HUES64 (cell line): ENCODE results near the gene RAB36.

ENCODE experiments used
- H3K27ac ChIP-seq: 2 replicates; pipeline ENCODE4 v1.7.0; 2013; ENCODE audit warnings: low read depth, low read length, inconsistent platforms
- H3K27me3 ChIP-seq: 2 replicates; pipeline ENCODE4 v1.6.1; 2013; ENCODE audit warnings: mild to moderate bottlenecking, low read length; ENCODE audit not compliant: insufficient read depth
- H3K36me3 ChIP-seq: 2 replicates; pipeline ENCODE4 v1.6.1; 2013; ENCODE audit warnings: mild to moderate bottlenecking, low read length; ENCODE audit not compliant: insufficient read depth
- H3K4me1 ChIP-seq: 2 replicates; pipeline ENCODE4 v1.6.1; 2013; ENCODE audit warnings: mild to moderate bottlenecking, low read length, moderate library complexity; ENCODE audit not compliant: insufficient read depth
- H3K4me3 ChIP-seq: 2 replicates; pipeline ENCODE4 v1.5.1; 2013; ENCODE audit warnings: mild to moderate bottlenecking, low read length, moderate library complexity
- H3K9ac ChIP-seq: 2 replicates; pipeline ENCODE4 v1.6.1; 2013; ENCODE audit warnings: mild to moderate bottlenecking, low read depth, low read length
- H3K9me3 ChIP-seq: 2 replicates; pipeline ENCODE4 v1.6.1; 2013; ENCODE audit warnings: low read depth, low read length; ENCODE audit not compliant: insufficient read depth
- WGBS: fragments of 150-250, 120-280 bp; methylation state at CpG from one replicate; pipeline ENCODE4 v1.1.7; 2013; ENCODE audit warnings: missing lambda C conversion rate; 5-methylcytosine and 5-hydroxymethylcytosine counted together

RAB36 gene

GRCh38 chr22:23166841-23167616, 21.8 kb downstream of the RAB36 start:
- no peak overlapping the region for H3K9ac ChIP-seq
- no peaks in the 10 kb centered on the region for H3K27me3 ChIP-seq
- WGBS, result 80% methylated on average over 10 of the region's 10 CpGs

GRCh38 chr22:23168391-23169042, 23.2 kb downstream of the RAB36 start:
- Histone ChIP-seq H3K9me3 (no peaks in the 10 kb centered on the region), H3K4me1 (peaks cover 9% of the 10 kb centered on the region; the same call in 1 of the 2 replicates), H3K27ac (no peak overlapping the region), H3K36me3 (no peaks in the 10 kb centered on the region), H3K9ac (no peak overlapping the region), H3K27me3 (no peaks in the 10 kb centered on the region), H3K4me3 (no peak overlapping the region)
- WGBS, result 91% methylated on average over 9 of the region's 9 CpGs

More at GRCh38 chr22:23166841-23167616, 21.8 kb downstream of the RAB36 start:
- Histone ChIP-seq H3K27ac (no peak overlapping the region), H3K4me1 (peaks cover 9% of the 10 kb centered on the region; the same call in 1 of the 2 replicates), H3K9me3 (no peaks in the 10 kb centered on the region), H3K36me3 (no peaks in the 10 kb centered on the region), H3K4me3 (no peak overlapping the region)

GRCh38 chr22:23169043-23169406, 23.7 kb downstream of the RAB36 start:
- no peak overlapping the region for H3K4me3 ChIP-seq
- H3K9ac ChIP-seq, result no peak overlapping the region
- 92% methylated on average over 4 of the region's 4 CpGs for WGBS

GRCh38 chr22:23175817-23176644, 30.8 kb downstream of the RAB36 start:
- Histone ChIP-seq H3K4me3 (no peak overlapping the region), H3K27ac (no peak overlapping the region), H3K27me3 (no peaks in the 10 kb centered on the region), H3K9me3 (peaks cover 17% of the 10 kb centered on the region), H3K36me3 (no peaks in the 10 kb centered on the region), H3K4me1 (peaks cover 9% of the 10 kb centered on the region), H3K9ac (no peak overlapping the region)
- WGBS, result 92% methylated on average over 10 of the region's 10 CpGs

More at GRCh38 chr22:23169043-23169406, 23.7 kb downstream of the RAB36 start:
- Histone ChIP-seq H3K4me1 (peaks cover 10% of the 10 kb centered on the region), H3K27ac (no peak overlapping the region), H3K36me3 (no peaks in the 10 kb centered on the region), H3K27me3 (no peaks in the 10 kb centered on the region), H3K9me3 (no peaks in the 10 kb centered on the region)

GRCh38 chr22:23176645-23177027, 31.4 kb downstream of the RAB36 start:
- H3K4me1 ChIP-seq, result peaks cover 9% of the 10 kb centered on the region
- peaks cover 17% of the 10 kb centered on the region for H3K9me3 ChIP-seq
- no peak overlapping the region for H3K4me3 ChIP-seq
- H3K9ac ChIP-seq, result no peak overlapping the region
- peaks cover 5% of the 10 kb centered on the region for H3K27me3 ChIP-seq
- WGBS, result 89% methylated on average over 9 of the region's 9 CpGs
- no peaks in the 10 kb centered on the region for H3K36me3 ChIP-seq
- no peak overlapping the region for H3K27ac ChIP-seq

GRCh38 chr22:23177197-23177596, 31.9 kb downstream of the RAB36 start:
- H3K27ac ChIP-seq, result no peak overlapping the region
- WGBS, result 90% methylated on average over 4 of the region's 4 CpGs
- peaks cover 9% of the 10 kb centered on the region for H3K4me1 ChIP-seq
- H3K9ac ChIP-seq, result no peak overlapping the region
- H3K36me3 ChIP-seq, result no peaks in the 10 kb centered on the region
- no peak overlapping the region for H3K4me3 ChIP-seq
- H3K27me3 ChIP-seq, result peaks cover 10% of the 10 kb centered on the region
- peaks cover 17% of the 10 kb centered on the region for H3K9me3 ChIP-seq

GRCh38 chr22:23178512-23179254, 33.4 kb downstream of the RAB36 start:
- H3K27ac ChIP-seq, result no peak overlapping the region
- peaks cover 17% of the 10 kb centered on the region for H3K9me3 ChIP-seq
- H3K9ac ChIP-seq, result no peak overlapping the region
- H3K27me3 ChIP-seq, result peaks cover 11% of the 10 kb centered on the region
- peaks cover 20% of the 10 kb centered on the region for H3K4me1 ChIP-seq
- WGBS, result 32% methylated on average over 9 of the region's 9 CpGs
- H3K36me3 ChIP-seq, result no peaks in the 10 kb centered on the region
- H3K4me3 ChIP-seq, result no peak overlapping the region

- peaks cover 17% of the 10 kb centered on the region for H3K9me3 ChIP-seq
- H3K36me3 ChIP-seq, result no peaks in the 10 kb centered on the region
- peaks cover 11% of the 10 kb centered on the region for H3K27me3 ChIP-seq
- 69% methylated on average over 25 of the region's 25 CpGs for WGBS
- no peak overlapping the region for H3K9ac ChIP-seq
- no peak overlapping the region for H3K27ac ChIP-seq
- H3K4me3 ChIP-seq, result peak overlapping the region; percentile 83
- peaks cover 27% of the 10 kb centered on the region for H3K4me1 ChIP-seq
These were observed 34.4 kb downstream of the RAB36 start for GRCh38 chr22:23179381-23180299.

- no peaks in the 10 kb centered on the region for H3K36me3 ChIP-seq
- peak within 1 kb of the TSS; percentile 83 for H3K9ac ChIP-seq
- peak within 1 kb of the TSS; percentile 61; the same call in 1 of the 2 replicates for H3K27ac ChIP-seq
- peaks cover 17% of the 10 kb centered on the region for H3K9me3 ChIP-seq
- WGBS, result under 1% methylated on average over 88 of the region's 88 CpGs
- peaks cover 32% of the 10 kb centered on the region for H3K4me1 ChIP-seq
- peaks cover 11% of the 10 kb centered on the region for H3K27me3 ChIP-seq
- H3K4me3 ChIP-seq, result peak within 1 kb of the TSS; percentile 83
These were observed 35.1 kb downstream of the RAB36 start, which contains the start of gene BCR for GRCh38 chr22:23180301-23180892. Gene BCR (plus strand): TSS chr22:23180509. CDS start chr22:23180961, 452 bp downstream.
